Common myeloid progenitor, CD34-positive (primary cell): ENCODE data around the gene BPTF. TPM values are rescaled to one million over a fixed set of nuclear protein-coding genes. Genes with fewer than 3 reads are reported as not detected.

Source experiments
- CTCF ChIA-PET: fragments of 350-600 bp; sonication (Branson Sonifier 250); formaldehyde crosslinking; loops from one replicate; lab custom pipeline; 2021; ENCODE audit warnings: antibody characterized with exemption; lab: Charles Lee
- POLR2A ChIA-PET: fragments of 350-600 bp; sonication (Branson Sonifier 250); formaldehyde crosslinking; loops from one replicate; lab custom pipeline; 2021; ENCODE audit warnings: antibody characterized with exemption; lab: Charles Lee
- DNase-seq, 3 donors: peaks; one replicate each; pipeline versions ENCODE4 v3.0.0 to v3.0.0-alpha.2; 2013
- H3K27ac ChIP-seq, 2 experiments: 1 replicate in 1 of 2; 2 replicates in 1 of 2; pipeline ENCODE4 v1.7.0; 2013; ENCODE audit warnings: inconsistent platforms in 2 of 2, low read length in 2 of 2, mild to moderate bottlenecking in 2 of 2, low read depth in 1 of 2, moderate library complexity in 1 of 2; ENCODE audit not compliant: severe bottlenecking in 2 of 2, insufficient read depth in 1 of 2, poor library complexity in 1 of 2
- H3K27me3 ChIP-seq, 5 experiments: replicated peaks in 2 of 5; 1 replicate in 3 of 5; 2 replicates in 2 of 5; pipeline versions ENCODE4 v1.6.1 to v1.7.0; 2013; ENCODE audit warnings: low read length in 4 of 5, mild to moderate bottlenecking in 2 of 5, moderate library complexity in 2 of 5, inconsistent platforms in 1 of 5; ENCODE audit not compliant: insufficient read depth in 5 of 5, control insufficient read depth in 4 of 5
- H3K36me3 ChIP-seq, 4 experiments: 1 replicate in 2 of 4; 2 replicates in 2 of 4; pipeline versions ENCODE4 v1.6.1 to v1.7.0; 2013; ENCODE audit warnings: low read length in 3 of 4, control low read depth in 1 of 4, mild to moderate bottlenecking in 1 of 4; ENCODE audit not compliant: control insufficient read depth in 4 of 4, insufficient read depth in 4 of 4
- H3K4me1 ChIP-seq, 4 experiments: 1 replicate in 3 of 4; 2 replicates in 1 of 4; pipeline versions ENCODE4 v1.6.1 to v1.7.1; 2013; ENCODE audit warnings: low read length in 3 of 4, mild to moderate bottlenecking in 3 of 4, control low read depth in 1 of 4, inconsistent platforms in 1 of 4, moderate library complexity in 1 of 4; ENCODE audit not compliant: control insufficient read depth in 4 of 4, insufficient read depth in 4 of 4; ENCODE audit errors: control extremely low read depth in 1 of 4
- H3K4me3 ChIP-seq, 7 experiments: 1 replicate in 4 of 7; 2 replicates in 3 of 7; pipeline versions ENCODE4 v1.5.1 to v1.7.0; 2013; ENCODE audit warnings: mild to moderate bottlenecking in 7 of 7, low read length in 6 of 7, moderate library complexity in 6 of 7, inconsistent platforms in 2 of 7, low read depth in 2 of 7, control low read depth in 1 of 7; ENCODE audit not compliant: insufficient read depth in 4 of 7, control insufficient read depth in 1 of 7; ENCODE audit errors: extremely low read depth in 1 of 7
- H3K9me3 ChIP-seq, 5 experiments: 1 replicate in 4 of 5; 2 replicates in 1 of 5; pipeline versions ENCODE4 v1.6.1 to v1.7.1; 2013; ENCODE audit warnings: low read length in 4 of 5, mild to moderate bottlenecking in 2 of 5, inconsistent platforms in 1 of 5, low read depth in 1 of 5, moderate library complexity in 1 of 5; ENCODE audit not compliant: control insufficient read depth in 4 of 5, insufficient read depth in 2 of 5; ENCODE audit errors: control extremely low read depth in 1 of 5
- WGBS: methylation state at CpG from one replicate; pipeline ENCODE4 v1.1.5; 2013; ENCODE audit not compliant: insufficient coverage; 5-methylcytosine and 5-hydroxymethylcytosine counted together
- polyA plus RNA-seq: library from polyadenylated mRNA; unstranded; fragments of 120-200 nt; gene quantifications from one replicate; pipeline ENCODE4 v1.2.1, GENCODE V29; 2013

BPTF gene
- polyA plus RNA-seq = 80.8 TPM

- ChIA-PET CTCF (interaction anchor here (0.6 to 3.1 kb wide), 9 partner anchors 9 to 107 kb away, joined by 3 to 14 read pairs (median 4); partner anchors contain the start of gene NOL11), POLR2A (interaction anchor here (0.5 to 2.1 kb wide), 9 partner anchors 21 to 514 kb away, joined by 3 to 11 read pairs (median 3); partner anchors contain the start of gene NOL11)
- Histone ChIP-seq H3K4me3 (peak within 1 kb of the TSS; percentile 81 to 94 (median 91)), H3K4me1 (peaks cover 0 to 34% (median 25%) of the 10 kb centered on the region in 4 experiments), H3K27me3 (no peaks in the 10 kb centered on the region), H3K9me3 (no peaks in the 10 kb centered on the region), H3K27ac (peak within 1 kb of the TSS; percentile 46 to 82), H3K36me3 (no peaks in the 10 kb centered on the region)
- DNase-seq = peak; percentile 93 to 96 (median 96)
- WGBS = 0% methylated on average over 56 of the region's 88 CpGs
Observed at GRCh38 chr17:67824735-67825626, at the start of gene BPTF. TSS of gene BPTF (plus strand) at chr17:67825503. CDS start at chr17:67825725, 222 bp downstream.

DNA sequence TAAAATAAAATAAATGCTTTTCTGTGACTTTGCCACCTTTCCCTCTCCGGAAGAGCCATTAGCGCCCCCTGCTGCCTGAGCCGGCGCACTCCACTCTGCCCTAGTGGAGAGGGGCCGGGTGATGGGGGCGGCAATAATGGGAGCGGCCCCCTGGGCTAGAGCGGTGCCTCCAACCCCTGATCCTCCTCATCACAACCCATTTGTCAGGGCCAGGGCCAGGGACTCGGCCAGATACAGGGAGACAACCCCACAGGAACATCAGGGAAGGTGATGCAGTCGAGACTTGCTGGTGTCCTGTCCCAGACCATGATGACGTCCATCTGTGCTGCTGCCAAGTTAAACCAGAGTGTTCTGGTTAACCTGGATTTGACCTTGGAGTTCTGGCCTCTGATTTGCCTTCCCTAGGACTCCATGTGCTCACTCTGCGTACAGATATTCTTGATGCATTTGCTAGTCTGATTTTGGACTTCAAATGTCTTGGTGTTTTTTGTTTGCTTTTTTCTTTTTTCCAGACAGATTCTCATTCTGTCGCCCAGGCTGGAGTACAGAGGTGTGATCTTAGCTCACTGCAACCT, 46.1 kb upstream of the BPTF start:
- Histone ChIP-seq H3K36me3 (no peaks in the 10 kb centered on the region), H3K27me3 (no peaks in the 10 kb centered on the region), H3K27ac (no peak overlapping the region), H3K9me3 (no peaks in the 10 kb centered on the region), H3K4me3 (no peak overlapping the region), H3K4me1 (peaks cover 4 to 16% (median 10%) of the 10 kb centered on the region in 4 experiments)
- ChIA-PET POLR2A (no interaction called here), CTCF (interaction anchor here (0.9 to 1.4 kb wide), 3 partner anchors 28 to 62 kb away, joined by 3 to 5 read pairs (median 5); partner anchors contain the start of gene NOL11)
- peak; percentile 39 to 66 (median 66) for DNase-seq
- WGBS = 73% methylated on average over 10 of the region's 13 CpGs

- Histone ChIP-seq H3K9me3 (no peaks in the 10 kb centered on the region), H3K27me3 (no peaks in the 10 kb centered on the region), H3K4me3 (peak overlapping the region in 3 of 7 experiments; percentile 33 to 63 (median 49)), H3K27ac (peak overlapping the region; percentile 74 to 88), H3K36me3 (no peaks in the 10 kb centered on the region), H3K4me1 (peaks cover 5 to 32% (median 25%) of the 10 kb centered on the region in 4 experiments)
- ChIA-PET CTCF (interaction anchor here (0.6 to 1.1 kb wide), 2 partner anchors 19 to 25 kb away, joined by 3 read pairs; no protein-coding TSS in a partner anchor), POLR2A (interaction anchor here (1.6 kb wide), 1 partner anchor 11 kb away, joined by 3 read pairs; no protein-coding TSS in a partner anchor)
- 3% methylated on average over 4 of the region's 10 CpGs for WGBS
- DNase-seq = peak; percentile 96 to 100 (median 98)
Observed at GRCh38 chr17:67784364-67785121, 40.8 kb upstream of the BPTF start.

DNA sequence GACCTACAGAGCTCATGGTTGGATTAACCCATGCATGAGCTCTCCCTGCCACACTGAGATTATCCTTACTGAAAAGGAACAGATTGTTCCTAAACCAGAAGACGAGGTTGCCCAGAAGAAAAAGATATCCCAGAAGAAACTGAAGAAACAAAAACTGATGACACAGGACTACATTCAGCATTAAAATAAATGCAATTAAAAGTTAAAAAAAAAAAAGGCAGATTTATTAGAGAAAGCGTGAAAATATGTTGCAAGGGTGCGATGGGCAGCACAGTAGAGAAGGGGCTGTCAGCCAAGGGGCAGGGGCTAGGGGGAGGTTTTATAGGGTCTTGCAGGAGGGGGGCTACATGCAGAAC, 40.2 kb upstream of the BPTF start:
- Histone ChIP-seq H3K9me3 (no peaks in the 10 kb centered on the region), H3K27ac (peak overlapping the region; percentile 74 to 88), H3K27me3 (no peaks in the 10 kb centered on the region), H3K36me3 (no peaks in the 10 kb centered on the region), H3K4me1 (peaks cover 5 to 32% (median 25%) of the 10 kb centered on the region in 4 experiments), H3K4me3 (peak overlapping the region in 1 of 7 experiments; percentile 63)
- no peak for DNase-seq
- ChIA-PET POLR2A (no interaction called here), CTCF (interaction anchor here (0.6 to 1.1 kb wide), 2 partner anchors 18 to 24 kb away, joined by 3 read pairs; no protein-coding TSS in a partner anchor)
- 93% methylated on average over 2 of the region's 3 CpGs for WGBS

DNA sequence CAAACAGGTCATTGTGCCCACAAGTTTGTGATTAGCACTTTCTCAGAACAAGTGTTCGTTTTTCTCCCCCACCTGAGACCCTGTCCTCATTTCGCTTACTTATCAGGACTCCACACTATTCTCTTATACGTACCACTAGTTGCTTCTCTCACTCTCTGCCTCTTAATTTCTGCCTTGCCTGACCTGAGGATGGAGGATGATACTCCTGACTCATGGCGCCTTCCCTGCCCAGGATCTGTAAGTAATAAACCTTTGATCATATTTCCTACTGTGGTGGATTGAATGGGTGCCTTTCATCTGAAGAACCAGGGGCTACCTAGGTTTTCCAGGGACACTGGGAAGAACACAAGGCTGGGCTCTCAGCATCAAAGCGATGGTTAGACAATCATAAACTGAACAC, 39.8 kb upstream of the BPTF start:
- 98% methylated on average over 4 of the region's 5 CpGs for WGBS
- ChIA-PET POLR2A (no interaction called here), CTCF (interaction anchor here (0.6 to 2.0 kb wide), 2 partner anchors 10 to 24 kb away, joined by 3 to 5 read pairs; no protein-coding TSS in a partner anchor)
- Histone ChIP-seq H3K4me3 (peak overlapping the region in 1 of 7 experiments; percentile 63), H3K27ac (peak overlapping the region in 1 of 2 experiments; percentile 88), H3K4me1 (peaks cover 5 to 32% (median 25%) of the 10 kb centered on the region in 4 experiments), H3K9me3 (no peaks in the 10 kb centered on the region), H3K27me3 (no peaks in the 10 kb centered on the region), H3K36me3 (no peaks in the 10 kb centered on the region)
- peak in 1 of 3 donors; percentile 18 for DNase-seq

DNA sequence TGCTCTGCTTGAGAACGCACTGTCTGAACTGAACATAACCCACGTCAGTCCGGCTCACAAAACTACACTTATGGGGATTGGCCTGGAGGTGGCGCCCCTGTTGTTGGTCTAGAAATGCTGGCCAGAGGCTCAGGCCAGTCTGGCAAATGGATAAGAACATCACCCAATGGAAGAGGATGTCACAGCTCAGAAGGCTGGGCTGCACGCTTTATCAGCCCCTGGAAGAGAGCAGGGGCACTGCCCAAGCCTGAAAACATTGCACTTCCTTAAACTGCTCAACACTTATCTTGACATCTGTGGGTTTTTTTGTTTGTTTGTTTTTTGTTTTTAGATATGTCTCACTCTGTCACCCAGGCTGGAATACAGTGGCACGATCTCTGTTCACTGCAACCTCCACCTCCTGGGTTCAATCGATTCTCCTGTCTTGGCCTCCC, 24.8 kb upstream of the BPTF start:
- Histone ChIP-seq H3K4me1 (peaks cover 0 to 16% (median 2%) of the 10 kb centered on the region in 4 experiments), H3K27ac (no peak overlapping the region), H3K27me3 (no peaks in the 10 kb centered on the region), H3K9me3 (no peaks in the 10 kb centered on the region), H3K4me3 (peak overlapping the region in 1 of 7 experiments; percentile 42), H3K36me3 (no peaks in the 10 kb centered on the region)
- CTCF ChIA-PET = interaction anchor here (0.6 to 3.6 kb wide), 12 partner anchors 10 to 148 kb away, joined by 3 to 14 read pairs (median 4); partner anchors contain the start of gene BPTF
- WGBS = 55% methylated on average over 6 of the region's 7 CpGs
- DNase-seq = peak; percentile 85 to 94 (median 92)
- POLR2A ChIA-PET = interaction anchor here (1.3 to 1.4 kb wide), 2 partner anchors 24 to 25 kb away, joined by 3 read pairs; partner anchors contain the start of gene BPTF
